Esophagus muscularis mucosa (tissue), 4 donors: ENCODE results near the gene CEP19.

Source experiments
- CTCF ChIP-seq, 3 experiments: fragments of 200-600 bp in 2 of 3; fragments of 450-650 bp in 1 of 3; sonication (generic) in 2 of 3; IDR thresholded peaks; one replicate each; pipeline ENCODE4 v1.5.1; 2017 to 2019; ENCODE audit warnings: antibody characterized with exemption in 3 of 3, mild to moderate bottlenecking in 2 of 3, moderate library complexity in 1 of 3
- EP300 ChIP-seq: sonication (generic); formaldehyde crosslinking; IDR thresholded peaks from one replicate; pipeline ENCODE4 v1.6.1; 2017; ENCODE audit warnings: antibody characterized with exemption
- POLR2A ChIP-seq: fragments of 450-650 bp; IDR thresholded peaks from one replicate; pipeline ENCODE4 v1.6.1; 2017; ENCODE audit warnings: antibody characterized with exemption, moderate library complexity, mild to moderate bottlenecking, low read depth

DNA sequence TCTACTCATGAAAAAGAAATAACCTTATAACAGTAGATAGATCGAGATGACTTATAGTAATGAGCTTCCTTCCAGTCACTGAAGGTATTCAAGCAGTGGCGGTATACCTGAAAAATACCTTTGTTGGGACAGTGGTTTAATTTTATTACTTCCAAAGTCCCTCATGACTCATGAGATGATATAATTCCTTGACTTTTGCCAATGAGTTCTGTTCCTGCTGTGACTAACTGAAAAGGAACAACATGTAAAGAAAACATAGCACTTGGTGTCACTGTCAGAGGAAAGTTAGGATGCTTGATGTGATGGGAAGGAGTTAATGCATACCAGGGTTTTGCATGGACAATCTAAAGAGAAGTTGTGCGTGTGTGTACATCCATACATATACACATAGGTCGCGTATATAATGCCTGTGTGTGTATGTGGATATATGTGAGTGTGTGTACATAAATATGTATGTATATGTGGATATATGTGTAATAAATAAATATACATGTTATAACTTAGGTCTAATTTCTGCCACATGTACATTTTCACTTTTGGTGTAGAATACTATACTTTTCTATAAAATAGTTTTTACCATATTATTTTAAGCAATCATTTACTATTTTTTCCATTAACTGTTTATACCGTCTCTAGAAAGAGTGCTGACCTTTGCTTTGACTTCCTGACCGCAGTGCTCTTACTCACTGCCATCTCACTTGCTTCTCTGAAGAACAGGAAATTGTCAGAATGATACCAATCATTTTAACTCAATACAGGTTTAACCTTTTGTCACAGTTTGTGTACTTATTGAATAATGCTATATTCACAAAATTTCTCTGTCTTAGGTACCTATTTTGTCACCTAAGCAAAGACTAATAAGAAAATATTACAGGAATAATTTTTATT is 15.0 kb upstream of the CEP19 start:
- no peak for TF ChIP-seq CTCF (IDR thresholded peaks at IDR 0.05)
- TF ChIP-seq POLR2A, result no peak
- TF ChIP-seq EP300, result no peak
